Uterus (tissue), 4 donors: Measurements from ENCODE around the gene RP2. TPM values are rescaled to one million over a fixed set of nuclear protein-coding genes. Genes with fewer than 3 reads are reported as not detected.

Source experiments
- DNase-seq, 2 donors: peaks; one replicate each; pipeline ENCODE4 v3.0.0-alpha.2; 2019 to 2020
- H3K27ac ChIP-seq, 2 donors: fragments of 200-600 bp; sonication (generic); 1 replicate in 1 of 2; 2 replicates in 1 of 2; pipeline ENCODE4 v1.5.1; 2016 to 2018
- H3K27me3 ChIP-seq, 2 donors: fragments of 200-600 bp; sonication (generic); one replicate each; pipeline ENCODE4 v1.5.1; 2018 to 2019; ENCODE audit warnings: control low read depth in 1 of 2
- H3K36me3 ChIP-seq, 2 donors: fragments of 200-600 bp; sonication (generic); one replicate each; pipeline ENCODE4 v1.5.1; 2019; ENCODE audit warnings: control low read depth in 1 of 2
- H3K4me1 ChIP-seq, 2 donors: fragments of 200-600 bp; sonication (generic); one replicate each; pipeline ENCODE4 v1.5.1; 2018 to 2019; ENCODE audit warnings: control low read depth in 1 of 2
- H3K4me3 ChIP-seq, 2 donors: fragments of 200-600 bp; sonication (generic); 1 replicate in 1 of 2; 2 replicates in 1 of 2; pipeline ENCODE4 v1.5.1; 2018 to 2019; ENCODE audit warnings: mild to moderate bottlenecking in 1 of 2
- H3K9me3 ChIP-seq, 2 donors: fragments of 200-600 bp; sonication (generic); one replicate each; pipeline ENCODE4 v1.5.1; 2019; ENCODE audit warnings: control low read depth in 1 of 2
- CTCF ChIP-seq, 4 experiments: fragments of 200-600 bp in 2 of 4; fragments of 450-650 bp in 2 of 4; sonication (generic) in 2 of 4; IDR thresholded peaks; one replicate each; pipeline ENCODE4 v1.5.1; 2016 to 2019; ENCODE audit warnings: antibody characterized with exemption in 4 of 4, mild to moderate bottlenecking in 2 of 4, moderate library complexity in 1 of 4
- POLR2A ChIP-seq, 2 donors: fragments of 450-650 bp; IDR thresholded peaks; one replicate each; pipeline ENCODE4 v1.6.1; 2016; ENCODE audit warnings: antibody characterized with exemption in 2 of 2, mild to moderate bottlenecking in 1 of 2, moderate library complexity in 1 of 2
- intact Hi-C: fragments of 100-400 bp; cut with DNase I; formaldehyde crosslinking; loops from one replicate; pipeline ENCODE4 v1.15.1; 2023; ENCODE audit warnings: low total_unique reads
- total RNA-seq, 4 donors: library from RNA; depleted of rRNA in 3 of 4; stranded (reverse); fragments of >200 nt in 3 of 4; gene quantifications; one replicate each; pipeline versions ENCODE4 v1.1.0 to v1.2.4, GENCODE V29; 2014 to 2023
- donor health status: DM: yes; HTN: yes; CAD: no.

The RP2 gene
- total RNA-seq, 4 donors from 2014 or later, result 1.0 to 33.0 (median 7.0) TPM

- intact Hi-C loops, result no loop called here
- Histone ChIP-seq H3K9me3 (no peaks in the 10 kb centered on the region), H3K4me1 (no peaks in the 10 kb centered on the region), H3K4me3 (peak overlapping the region; percentile 51 to 63), H3K36me3 (no peaks in the 10 kb centered on the region), H3K27me3 (no peaks in the 10 kb centered on the region), H3K27ac (peak overlapping the region; percentile 66 to 77)
- TF ChIP-seq CTCF (IDR thresholded peaks at IDR 0.05) (peak; percentile 31 to 65 (median 39)), POLR2A (IDR thresholded peaks at IDR 0.05) (no peak)
- DNase-seq, result peak; percentile 23 to 30
These were observed 76.0 kb downstream of the RP2 start for GRCh38 chrX:46912603-46913491.

GRCh38 chrX:46913667-46914066, 76.8 kb downstream of the RP2 start:
- H3K4me3 ChIP-seq, result peak overlapping the region; percentile 51 to 63
- H3K36me3 ChIP-seq, result no peaks in the 10 kb centered on the region
- peak; percentile 14 to 34 for DNase-seq
- peak overlapping the region; percentile 66 to 77 for H3K27ac ChIP-seq
- no peaks in the 10 kb centered on the region for H3K27me3 ChIP-seq
- intact Hi-C loops, result no loop called here
- H3K4me1 ChIP-seq, result no peaks in the 10 kb centered on the region
- H3K9me3 ChIP-seq, result no peaks in the 10 kb centered on the region
- TF ChIP-seq CTCF (IDR thresholded peaks at IDR 0.05) (no peak), POLR2A (IDR thresholded peaks at IDR 0.05) (no peak)

GRCh38 chrX:46916273-46916672, 79.4 kb downstream of the RP2 start:
- no peak for TF ChIP-seq POLR2A (IDR thresholded peaks at IDR 0.05)
- TF ChIP-seq CTCF (IDR thresholded peaks at IDR 0.05), result no peak
- peaks cover 0 to 5% of the 10 kb centered on the region in 2 donors for H3K9me3 ChIP-seq
- no peak overlapping the region for H3K27ac ChIP-seq
- intact Hi-C loops, result no loop called here
- DNase-seq, result no peak
- no peaks in the 10 kb centered on the region for H3K36me3 ChIP-seq
- no peak overlapping the region for H3K4me3 ChIP-seq
- H3K4me1 ChIP-seq, result no peaks in the 10 kb centered on the region
- no peaks in the 10 kb centered on the region for H3K27me3 ChIP-seq

GRCh38 chrX:46917622-46918021, 80.8 kb downstream of the RP2 start:
- no peaks in the 10 kb centered on the region for H3K4me1 ChIP-seq
- no peak overlapping the region for H3K4me3 ChIP-seq
- TF ChIP-seq CTCF (IDR thresholded peaks at IDR 0.05) (no peak), POLR2A (IDR thresholded peaks at IDR 0.05) (no peak)
- no peak overlapping the region for H3K27ac ChIP-seq
- no peak for DNase-seq
- H3K9me3 ChIP-seq, result peaks cover 0 to 5% of the 10 kb centered on the region in 2 donors
- intact Hi-C loops, result no loop called here
- no peaks in the 10 kb centered on the region for H3K27me3 ChIP-seq
- H3K36me3 ChIP-seq, result no peaks in the 10 kb centered on the region

- Histone ChIP-seq H3K27me3 (no peaks in the 10 kb centered on the region), H3K9me3 (peaks cover 0 to 5% of the 10 kb centered on the region in 2 donors), H3K4me3 (no peak overlapping the region), H3K27ac (no peak overlapping the region), H3K36me3 (no peaks in the 10 kb centered on the region), H3K4me1 (no peaks in the 10 kb centered on the region)
- no peak for TF ChIP-seq CTCF (IDR thresholded peaks at IDR 0.05)
- TF ChIP-seq POLR2A (IDR thresholded peaks at IDR 0.05), result no peak
- intact Hi-C loops, result no loop called here
- DNase-seq, result no peak
These were observed 81.6 kb downstream of the RP2 start for GRCh38 chrX:46918434-46918833.
